Measurements from ENCODE around the gene SLC6A15. TPM values are rescaled to one million over a fixed set of nuclear protein-coding genes. Genes with fewer than 3 reads are reported as not detected.

The SLC6A15 gene
- total and polyA plus RNA-seq, 2 donors (not counting 3 experiments of a cell fraction or from before 2014, with no cell fraction given) = 0.03 to 0.24 TPM

- BruUV-seq (replicated peaks) = no TSS peak
- no peak for DNase-seq (ENCODE audit: low read depth, low spot score)
- H3K9me1 ChIP-seq (replicated peaks; ENCODE audit: control insufficient read depth, extremely low read depth, insufficient read depth, low read length) = no peaks in the 10 kb centered on the region
- H3K4me1 ChIP-seq (ENCODE audit: control insufficient read depth, extremely low read depth, insufficient read depth, low read length) = no peaks in the 10 kb centered on the region
- no peak overlapping the region for H3K4me2 ChIP-seq (ENCODE audit: insufficient read depth, low read length)
- H3K9me3 ChIP-seq (replicated peaks; ENCODE audit: control insufficient read depth, insufficient read depth, low read length) = no peaks in the 10 kb centered on the region
- H3K27me3 ChIP-seq (ENCODE audit: control insufficient read depth in 2 of 2, insufficient read depth in 2 of 2, low read length in 2 of 2) = no peaks in the 10 kb centered on the region
- no peak overlapping the region for H3K27ac ChIP-seq (ENCODE audit: insufficient read depth, low read depth, low read length)
- H2AFZ ChIP-seq (ENCODE audit: low read depth, low read length) = no peak overlapping the region
- dilution Hi-C loops (cut with MboI; ENCODE audit: extremely low pct_ligation_motif_present, low sequenced_read_pairs) (no loop called here), intact Hi-C loops (cut with micrococcal nuclease) (loop anchor here (5.0 to 10.0 kb wide), 2 partner anchors 1016 to 1839 kb away; no protein-coding TSS in a partner anchor)
- H4K20me1 ChIP-seq (replicated peaks; ENCODE audit: control insufficient read depth, extremely low read depth, insufficient read depth, low read length) = no peaks in the 10 kb centered on the region
- CTCF ChIA-PET = interaction anchor here (0.9 to 3.3 kb wide), 14 partner anchors 13 to 1018 kb away, joined by 3 to 17 read pairs (median 5); no protein-coding TSS in a partner anchor
- POLR2A ChIA-PET = no interaction called here
- no peak overlapping the region for H3K9ac ChIP-seq (replicated peaks; ENCODE audit: extremely low read depth, insufficient read depth, low read length)
- no peak overlapping the region for H3K4me3 ChIP-seq (replicated peaks in 1 of 3; ENCODE audit: insufficient read depth in 1 of 3, low read depth in 1 of 3, low read length in 3 of 3)
- FAIRE-seq = no peak
- TF ChIP-seq MYC (IDR thresholded peaks at IDR 0.05; ENCODE audit: low read depth, low read length) (no peak), EZH2 (IDR thresholded peaks at IDR 0.05; ENCODE audit: borderline replicate concordance, low read depth, low read length, severe bottlenecking) (no peak), POLR2AphosphoS5 (IDR thresholded peaks at IDR 0.05; ENCODE audit: insufficient read depth, low read depth, low read length) (no peak), MAX (IDR thresholded peaks at IDR 0.05; ENCODE audit: insufficient read depth, insufficient read length) (no peak), GATA2 (IDR thresholded peaks at IDR 0.05; ENCODE audit: insufficient read depth, insufficient read length, low read depth, low read length) (no peak), CTCF (IDR thresholded peaks at IDR 0.05; ENCODE audit: extremely low read depth in 1 of 2, insufficient read depth in 1 of 2, low read depth in 1 of 2, low read length in 2 of 2) (no peak), JUN (IDR thresholded peaks at IDR 0.05; ENCODE audit: borderline replicate concordance, insufficient read depth, insufficient read length, low read depth) (no peak), FOS (IDR thresholded peaks at IDR 0.05; ENCODE audit: borderline replicate concordance, insufficient read depth, low read length) (no peak), POLR2A (IDR thresholded peaks at IDR 0.05; ENCODE audit: low read depth, low read length) (no peak)
- H3K36me3 ChIP-seq (ENCODE audit: control insufficient read depth in 2 of 2, extremely low read depth in 1 of 2, insufficient read depth in 2 of 2, low read length in 2 of 2) = no peaks in the 10 kb centered on the region
- no peaks in the 10 kb centered on the region for H3K79me2 ChIP-seq (ENCODE audit: control insufficient read depth, insufficient read depth, low read length)
Measured at GRCh38 chr12:84843593-84844144, 68.9 kb downstream of the SLC6A15 start.

Data from endothelial cell of umbilical vein (primary cell).